SK-N-SH (cell line): ENCODE results near the gene DCAF8. TPM values are rescaled to one million over a fixed set of nuclear protein-coding genes. Genes with fewer than 3 reads are reported as not detected.

Source experiments
- CHD2 ChIP-seq: fragments of 150-350 bp; IDR thresholded peaks from 2 replicates; pipeline ENCODE4 v1.6.1; 2018; ENCODE audit warnings: low read length; ENCODE audit not compliant: partially characterized antibody
- ELF1 ChIP-seq: IDR thresholded peaks from 2 replicates; pipeline ENCODE4 v1.4.0; 2012
- EP300 ChIP-seq, 2 experiments: IDR thresholded peaks; 2 replicates each; pipeline versions ENCODE4 v1.4.0 to v1.6.1; 2012; ENCODE audit warnings: borderline replicate concordance in 1 of 2, low read depth in 1 of 2, low read length in 1 of 2
- EZH2phosphoT487 ChIP-seq: fragments of 200-600 bp; sonication (generic); IDR thresholded peaks from 2 replicates; pipeline ENCODE4 v1.6.1; 2017; ENCODE audit warnings: low read depth, mixed run types, mild to moderate bottlenecking, antibody characterized with exemption, moderate library complexity, borderline replicate concordance
- FOSL2 ChIP-seq: IDR thresholded peaks from 2 replicates; pipeline ENCODE4 v1.4.0; 2012; ENCODE audit warnings: low read depth, mild to moderate bottlenecking, moderate library complexity, borderline replicate concordance
- FOXM1 ChIP-seq: IDR thresholded peaks from 2 replicates; pipeline ENCODE4 v1.4.0; 2012; ENCODE audit warnings: low read depth, mild to moderate bottlenecking
- GABPA ChIP-seq: IDR thresholded peaks from 2 replicates; pipeline ENCODE4 v1.4.0; 2012; ENCODE audit warnings: low read depth, mild to moderate bottlenecking
- GATA2 ChIP-seq: sonication (generic); formaldehyde crosslinking; IDR thresholded peaks from 2 replicates; pipeline ENCODE4 v1.5.0; 2020; ENCODE audit warnings: mild to moderate bottlenecking, missing genetic modification reagents
- POLR2AphosphoS5 ChIP-seq: IDR thresholded peaks from 2 replicates; pipeline ENCODE4 v1.6.1; 2012; ENCODE audit warnings: low read depth, low read length
- RAD21 ChIP-seq: IDR thresholded peaks from 2 replicates; pipeline ENCODE4 v1.6.1; 2012; ENCODE audit warnings: mild to moderate bottlenecking, low read length
- RCOR1 ChIP-seq: fragments of 150-350 bp; IDR thresholded peaks from 2 replicates; pipeline ENCODE4 v1.6.1; 2017; ENCODE audit warnings: antibody characterized with exemption, low read length
- RFX5 ChIP-seq: IDR thresholded peaks from 2 replicates; pipeline ENCODE4 v1.6.1; 2012; ENCODE audit warnings: mild to moderate bottlenecking, improper control_type of control experiment, low read length
- RXRA ChIP-seq: IDR thresholded peaks from 2 replicates; pipeline ENCODE4 v1.4.0; 2012; ENCODE audit warnings: low read depth, mild to moderate bottlenecking, borderline replicate concordance
- SIN3A ChIP-seq: IDR thresholded peaks from 2 replicates; pipeline ENCODE4 v1.6.1; 2012; ENCODE audit warnings: low read depth, mild to moderate bottlenecking, low read length, moderate library complexity, borderline replicate concordance
- SMC3 ChIP-seq: IDR thresholded peaks from 2 replicates; pipeline ENCODE4 v1.6.1; 2012; ENCODE audit warnings: low read depth, low read length, improper control_type of control experiment
- TAF1 ChIP-seq: IDR thresholded peaks from 2 replicates; pipeline ENCODE4 v1.6.1; 2012; ENCODE audit warnings: low read depth, mild to moderate bottlenecking, low read length, moderate library complexity, borderline replicate concordance
- TEAD4 ChIP-seq: IDR thresholded peaks from 2 replicates; pipeline ENCODE4 v1.4.0; 2012; ENCODE audit warnings: mild to moderate bottlenecking, borderline replicate concordance; ENCODE audit not compliant: insufficient read depth
- polyA plus RNA-seq, 3 experiments: library from polyadenylated mRNA; depleted of rRNA; stranded (reverse); fragments of >200 nt; gene quantifications; 2 replicates each; pipeline ENCODE4 v1.2.3, GENCODE V29; 2012
- TF ChIP-seq, protein P1 (sequence below): IDR thresholded peaks from 2 replicates; pipeline ENCODE4 v1.4.0; 2012; ENCODE audit warnings: low read depth, borderline replicate concordance
- TF ChIP-seq, protein P2 (sequence below): IDR thresholded peaks from 2 replicates; pipeline ENCODE4 v1.4.0; 2012; ENCODE audit warnings: low read depth, borderline replicate concordance
- TF ChIP-seq, protein P3 (sequence below): fragments of 200-600 bp; sonication (generic); IDR thresholded peaks from 2 replicates; pipeline ENCODE4 v1.6.1; 2017; ENCODE audit warnings: antibody characterized with exemption, mild to moderate bottlenecking, moderate library complexity

DCAF8 gene
- polyA plus RNA-seq, 1 of the 3 experiments (the other 2 are of a cell fraction), result 108 TPM

DNA sequence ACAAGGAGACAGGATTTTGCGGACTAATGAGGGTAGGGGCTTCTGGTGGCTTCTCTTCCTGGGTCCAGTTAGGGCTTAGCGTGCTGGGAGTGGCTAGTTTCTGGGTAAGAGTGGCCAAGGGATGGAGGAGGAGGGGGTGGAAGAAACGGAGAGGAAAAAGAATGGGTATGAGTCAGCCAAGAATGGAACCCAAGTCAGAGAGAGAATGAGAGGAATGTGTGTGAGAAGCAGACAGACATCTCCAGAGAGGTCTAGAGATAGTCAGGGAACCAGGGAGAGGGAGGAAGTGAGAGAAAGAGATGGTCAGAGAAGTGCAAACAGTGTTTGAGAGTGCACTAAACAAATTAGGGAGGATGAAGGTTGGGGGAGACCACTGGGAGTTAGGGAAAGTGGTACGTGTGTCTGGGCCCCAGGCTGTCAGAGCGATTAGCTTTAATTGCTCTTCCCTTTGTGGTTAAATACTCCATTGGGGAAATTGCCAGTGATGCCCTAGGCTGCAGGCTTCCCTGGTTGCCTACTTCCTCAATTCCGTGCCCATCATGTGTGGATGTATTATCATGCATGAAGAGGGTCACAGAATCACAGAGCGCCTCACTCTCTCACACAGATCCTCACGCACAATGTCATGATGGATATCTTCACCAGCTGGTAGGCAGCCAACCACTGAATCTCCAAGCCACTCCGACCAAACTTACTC, 55.8 kb downstream of the DCAF8 start (continued):
- TF ChIP-seq EP300 (IDR thresholded peaks at IDR 0.05; ENCODE audit: borderline replicate concordance in 1 of 2, low read depth in 1 of 2, low read length in 1 of 2), result peak in 1 of 2 experiments; percentile 42; a peak in 1 of 4 replicates
- TF ChIP-seq RFX5, result no peak
- no peak for TF ChIP-seq RXRA
- TF ChIP-seq ELF1, result no peak
- no peak for TF ChIP-seq EZH2phosphoT487
- TF ChIP-seq SIN3A, result peak; percentile 42; the same call in 1 of the 2 replicates
- TF ChIP-seq POLR2AphosphoS5, result no peak; the same call in 1 of the 2 replicates
- no peak for TF ChIP-seq FOXM1
- no peak for TF ChIP-seq TEAD4
- no peak for TF ChIP-seq SMC3
- TF ChIP-seq GATA2 (CRISPR knock-in tag), result peak; percentile 22
- peak; percentile 38; the same call in 1 of the 2 replicates for TF ChIP-seq TAF1
- no peak for TF ChIP-seq RCOR1
- TF ChIP-seq, protein P1, sequence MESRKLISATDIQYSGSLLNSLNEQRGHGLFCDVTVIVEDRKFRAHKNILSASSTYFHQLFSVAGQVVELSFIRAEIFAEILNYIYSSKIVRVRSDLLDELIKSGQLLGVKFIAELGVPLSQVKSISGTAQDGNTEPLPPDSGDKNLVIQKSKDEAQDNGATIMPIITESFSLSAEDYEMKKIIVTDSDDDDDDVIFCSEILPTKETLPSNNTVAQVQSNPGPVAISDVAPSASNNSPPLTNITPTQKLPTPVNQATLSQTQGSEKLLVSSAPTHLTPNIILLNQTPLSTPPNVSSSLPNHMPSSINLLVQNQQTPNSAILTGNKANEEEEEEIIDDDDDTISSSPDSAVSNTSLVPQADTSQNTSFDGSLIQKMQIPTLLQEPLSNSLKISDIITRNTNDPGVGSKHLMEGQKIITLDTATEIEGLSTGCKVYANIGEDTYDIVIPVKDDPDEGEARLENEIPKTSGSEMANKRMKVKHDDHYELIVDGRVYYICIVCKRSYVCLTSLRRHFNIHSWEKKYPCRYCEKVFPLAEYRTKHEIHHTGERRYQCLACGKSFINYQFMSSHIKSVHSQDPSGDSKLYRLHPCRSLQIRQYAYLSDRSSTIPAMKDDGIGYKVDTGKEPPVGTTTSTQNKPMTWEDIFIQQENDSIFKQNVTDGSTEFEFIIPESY, result peak; percentile 34; the same call in 1 of the 2 replicates
- TF ChIP-seq, protein P2, sequence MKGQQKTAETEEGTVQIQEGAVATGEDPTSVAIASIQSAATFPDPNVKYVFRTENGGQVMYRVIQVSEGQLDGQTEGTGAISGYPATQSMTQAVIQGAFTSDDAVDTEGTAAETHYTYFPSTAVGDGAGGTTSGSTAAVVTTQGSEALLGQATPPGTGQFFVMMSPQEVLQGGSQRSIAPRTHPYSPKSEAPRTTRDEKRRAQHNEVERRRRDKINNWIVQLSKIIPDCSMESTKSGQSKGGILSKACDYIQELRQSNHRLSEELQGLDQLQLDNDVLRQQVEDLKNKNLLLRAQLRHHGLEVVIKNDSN, result no peak
- peak; percentile 83; the same call in 1 of the 2 replicates for TF ChIP-seq FOSL2
- TF ChIP-seq CHD2, result no peak
- TF ChIP-seq GABPA, result no peak
- TF ChIP-seq RAD21, result no peak
- TF ChIP-seq, protein P3, sequence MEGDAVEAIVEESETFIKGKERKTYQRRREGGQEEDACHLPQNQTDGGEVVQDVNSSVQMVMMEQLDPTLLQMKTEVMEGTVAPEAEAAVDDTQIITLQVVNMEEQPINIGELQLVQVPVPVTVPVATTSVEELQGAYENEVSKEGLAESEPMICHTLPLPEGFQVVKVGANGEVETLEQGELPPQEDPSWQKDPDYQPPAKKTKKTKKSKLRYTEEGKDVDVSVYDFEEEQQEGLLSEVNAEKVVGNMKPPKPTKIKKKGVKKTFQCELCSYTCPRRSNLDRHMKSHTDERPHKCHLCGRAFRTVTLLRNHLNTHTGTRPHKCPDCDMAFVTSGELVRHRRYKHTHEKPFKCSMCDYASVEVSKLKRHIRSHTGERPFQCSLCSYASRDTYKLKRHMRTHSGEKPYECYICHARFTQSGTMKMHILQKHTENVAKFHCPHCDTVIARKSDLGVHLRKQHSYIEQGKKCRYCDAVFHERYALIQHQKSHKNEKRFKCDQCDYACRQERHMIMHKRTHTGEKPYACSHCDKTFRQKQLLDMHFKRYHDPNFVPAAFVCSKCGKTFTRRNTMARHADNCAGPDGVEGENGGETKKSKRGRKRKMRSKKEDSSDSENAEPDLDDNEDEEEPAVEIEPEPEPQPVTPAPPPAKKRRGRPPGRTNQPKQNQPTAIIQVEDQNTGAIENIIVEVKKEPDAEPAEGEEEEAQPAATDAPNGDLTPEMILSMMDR, result no peak
